GM12801 (cell line): ENCODE data around the gene CCDC33.

Experiments
- TF ChIP-seq, protein P1 (sequence below): IDR thresholded peaks from one replicate; pipeline ENCODE4 v1.5.1; 2011; ENCODE audit warnings: control low read depth; ENCODE audit not compliant: insufficient read length; ENCODE audit errors: extremely low read depth

CCDC33 gene

DNA sequence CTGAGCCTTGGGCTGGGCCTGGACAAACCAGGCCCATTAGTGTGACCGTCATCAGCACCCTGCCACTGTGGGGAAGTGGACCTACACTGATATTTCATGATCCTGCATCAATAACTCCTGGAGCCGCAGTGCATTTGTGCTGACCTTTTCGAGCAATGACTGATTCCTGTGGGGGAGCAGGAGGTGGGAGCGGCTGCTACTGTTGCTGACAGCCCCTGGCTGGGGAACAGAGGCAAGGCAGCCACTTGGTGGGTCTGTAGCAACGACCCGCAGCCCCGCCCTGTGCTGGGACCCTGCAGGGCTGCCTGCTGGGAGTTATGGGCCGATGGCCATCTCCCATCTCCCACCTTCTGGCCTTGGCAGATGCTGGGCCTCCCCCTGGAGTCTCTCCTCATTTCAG is 42.1 kb downstream of the CCDC33 start:
- TF ChIP-seq, protein P1, sequence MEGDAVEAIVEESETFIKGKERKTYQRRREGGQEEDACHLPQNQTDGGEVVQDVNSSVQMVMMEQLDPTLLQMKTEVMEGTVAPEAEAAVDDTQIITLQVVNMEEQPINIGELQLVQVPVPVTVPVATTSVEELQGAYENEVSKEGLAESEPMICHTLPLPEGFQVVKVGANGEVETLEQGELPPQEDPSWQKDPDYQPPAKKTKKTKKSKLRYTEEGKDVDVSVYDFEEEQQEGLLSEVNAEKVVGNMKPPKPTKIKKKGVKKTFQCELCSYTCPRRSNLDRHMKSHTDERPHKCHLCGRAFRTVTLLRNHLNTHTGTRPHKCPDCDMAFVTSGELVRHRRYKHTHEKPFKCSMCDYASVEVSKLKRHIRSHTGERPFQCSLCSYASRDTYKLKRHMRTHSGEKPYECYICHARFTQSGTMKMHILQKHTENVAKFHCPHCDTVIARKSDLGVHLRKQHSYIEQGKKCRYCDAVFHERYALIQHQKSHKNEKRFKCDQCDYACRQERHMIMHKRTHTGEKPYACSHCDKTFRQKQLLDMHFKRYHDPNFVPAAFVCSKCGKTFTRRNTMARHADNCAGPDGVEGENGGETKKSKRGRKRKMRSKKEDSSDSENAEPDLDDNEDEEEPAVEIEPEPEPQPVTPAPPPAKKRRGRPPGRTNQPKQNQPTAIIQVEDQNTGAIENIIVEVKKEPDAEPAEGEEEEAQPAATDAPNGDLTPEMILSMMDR: no peak

DNA sequence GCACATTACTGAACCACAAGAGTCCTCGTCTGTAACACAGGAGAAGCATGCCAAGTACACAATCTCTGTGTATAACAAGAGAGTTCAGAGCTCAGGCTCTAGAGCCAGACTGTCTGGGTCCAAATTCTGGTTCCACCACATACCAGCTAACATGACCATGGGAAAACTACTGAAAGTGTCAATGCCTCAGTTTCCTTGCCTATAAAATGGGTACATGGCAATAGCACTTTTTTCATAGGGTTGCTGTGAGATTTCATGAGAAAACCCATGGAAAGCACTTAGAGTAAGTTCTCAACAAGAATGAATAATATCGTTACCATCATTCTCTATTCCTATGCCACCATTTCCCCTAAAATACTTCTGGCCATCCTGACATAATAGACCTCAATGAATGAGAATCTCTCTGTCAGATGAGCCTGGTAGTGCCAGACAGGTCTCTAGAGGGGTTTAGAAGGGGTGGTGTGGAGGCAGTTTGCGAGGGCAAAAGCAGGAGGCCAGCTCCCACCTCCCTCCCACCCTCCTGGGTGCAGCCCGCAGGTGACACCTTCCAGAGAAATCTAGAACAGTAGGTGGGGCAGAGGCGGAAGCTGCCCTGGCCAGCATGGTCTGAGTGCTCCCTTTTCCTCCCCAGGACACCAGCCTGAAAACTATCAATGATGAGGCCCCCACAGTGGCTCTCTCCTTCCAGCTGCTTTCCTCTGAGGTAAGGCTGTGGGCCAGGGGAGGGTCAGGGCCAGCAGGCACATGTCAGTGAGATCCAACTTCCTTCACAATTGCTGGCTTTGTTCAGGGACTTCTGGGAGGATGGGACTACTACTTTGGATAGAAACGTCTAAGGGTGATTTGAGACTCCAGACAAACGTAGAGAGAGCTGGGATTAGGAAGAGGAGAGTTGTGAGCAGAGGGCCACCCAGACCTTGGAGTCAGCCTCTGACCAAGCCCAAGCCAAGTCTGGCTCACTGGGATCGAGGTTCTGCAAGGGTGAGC is 45.3 kb downstream of the CCDC33 start:
- TF ChIP-seq, protein P1: no peak

GRCh38 chr15:74283368-74283767 is 47.2 kb downstream of the CCDC33 start:
- TF ChIP-seq, protein P1: no peak

GRCh38 chr15:74289671-74290070 is 53.5 kb downstream of the CCDC33 start:
- TF ChIP-seq, protein P1: no peak

- TF ChIP-seq, protein P1: no peak
These were observed 54.5 kb downstream of the CCDC33 start for GRCh38 chr15:74290645-74291044.

- TF ChIP-seq, protein P1: no peak
These were observed 55.3 kb downstream of the CCDC33 start for GRCh38 chr15:74291101-74292071.
